H9 (cell line): ENCODE results near the gene GID8. TPM values are rescaled to one million over a fixed set of nuclear protein-coding genes. Genes with fewer than 3 reads are reported as not detected.
A peak's percentile ranks its signal among the peaks of the same experiment; 100 is the strongest.

Experiments
- DNase-seq: peaks from one replicate; pipeline ENCODE4 v3.0.0-alpha.2; 2017
- H2AFZ ChIP-seq: one replicate; pipeline ENCODE4 v1.6.1; 2013; ENCODE audit warnings: mild to moderate bottlenecking, low read length, control low read depth, moderate library complexity
- H2AK5ac ChIP-seq: 2 replicates; pipeline ENCODE4 v1.6.1; 2013; ENCODE audit warnings: low read length, control low read depth, mixed read lengths; ENCODE audit not compliant: insufficient read length
- H2BK120ac ChIP-seq: one replicate; pipeline ENCODE4 v1.6.1; 2013; ENCODE audit warnings: low read depth, mild to moderate bottlenecking, low read length, control low read depth, inconsistent platforms; ENCODE audit not compliant: poor library complexity, severe bottlenecking
- H2BK12ac ChIP-seq: 2 replicates; pipeline ENCODE4 v1.6.1; 2013; ENCODE audit warnings: low read length, control low read depth, mixed read lengths, low read depth; ENCODE audit not compliant: insufficient read length
- H2BK15ac ChIP-seq: 2 replicates; pipeline ENCODE4 v1.6.1; 2013; ENCODE audit warnings: low read depth, low read length, control low read depth
- H2BK20ac ChIP-seq: one replicate; pipeline ENCODE4 v1.6.1; 2013; ENCODE audit warnings: low read depth, mild to moderate bottlenecking, low read length, control low read depth, inconsistent platforms; ENCODE audit not compliant: poor library complexity, severe bottlenecking
- H2BK5ac ChIP-seq: 2 replicates; pipeline ENCODE4 v1.6.1; 2013; ENCODE audit warnings: low read length, control low read depth, mixed read lengths; ENCODE audit not compliant: insufficient read length
- H3K14ac ChIP-seq: 2 replicates; pipeline ENCODE4 v1.6.1; 2013; ENCODE audit warnings: low read length, control low read depth; ENCODE audit not compliant: insufficient read depth
- H3K18ac ChIP-seq: 2 replicates; pipeline ENCODE4 v1.6.1; 2013; ENCODE audit warnings: low read depth, mild to moderate bottlenecking, mixed read lengths, low read length, control low read depth; ENCODE audit not compliant: insufficient read length
- H3K23ac ChIP-seq: 2 replicates; pipeline ENCODE4 v1.6.1; 2013; ENCODE audit warnings: low read length, control low read depth, mixed read lengths, low read depth; ENCODE audit not compliant: insufficient read length
- H3K23me2 ChIP-seq: 2 replicates; pipeline ENCODE4 v1.6.1; 2013; ENCODE audit warnings: low read depth, mild to moderate bottlenecking, mixed read lengths, low read length, control low read depth; ENCODE audit not compliant: insufficient read length, poor library complexity, severe bottlenecking
- H3K27ac ChIP-seq: 2 replicates; pipeline ENCODE4 v1.5.1; 2013; ENCODE audit warnings: low read length, control low read depth, mixed read lengths, low read depth; ENCODE audit not compliant: insufficient read length
- H3K27me3 ChIP-seq: 2 replicates; pipeline ENCODE4 v1.6.1; 2013; ENCODE audit warnings: low read length, control low read depth, inconsistent platforms; ENCODE audit not compliant: insufficient read depth
- H3K4ac ChIP-seq: 2 replicates; pipeline ENCODE4 v1.6.1; 2013; ENCODE audit warnings: low read depth, mild to moderate bottlenecking, control low read depth, inconsistent platforms, low read length, moderate library complexity
- H3K4me1 ChIP-seq: 2 replicates; pipeline ENCODE4 v1.6.1; 2013; ENCODE audit warnings: low read length, control low read depth, inconsistent platforms; ENCODE audit not compliant: insufficient read depth
- H3K4me2 ChIP-seq: 2 replicates; pipeline ENCODE4 v1.6.1; 2013; ENCODE audit warnings: low read length, control low read depth, mixed read lengths; ENCODE audit not compliant: insufficient read length, insufficient read depth
- H3K56ac ChIP-seq: 2 replicates; pipeline ENCODE4 v1.6.1; 2013; ENCODE audit warnings: low read depth, mild to moderate bottlenecking, mixed read lengths, low read length, control low read depth; ENCODE audit not compliant: insufficient read length
- H3K79me1 ChIP-seq: 2 replicates; pipeline ENCODE4 v1.6.1; 2013; ENCODE audit warnings: low read depth, mild to moderate bottlenecking, moderate library complexity, low read length, control low read depth, inconsistent platforms; ENCODE audit not compliant: insufficient read depth, poor library complexity, severe bottlenecking
- H3K79me2 ChIP-seq: 2 replicates; pipeline ENCODE4 v1.6.1; 2013; ENCODE audit warnings: low read length, control low read depth, inconsistent platforms; ENCODE audit not compliant: insufficient read depth
- H3K9ac ChIP-seq: 2 replicates; pipeline ENCODE4 v1.6.1; 2013; ENCODE audit warnings: low read length, control low read depth, mixed read lengths; ENCODE audit not compliant: insufficient read length; ENCODE audit errors: extremely low read depth
- H3K9me3 ChIP-seq: one replicate; pipeline ENCODE4 v1.6.1; 2013; ENCODE audit warnings: low read depth, low read length, inconsistent platforms; ENCODE audit not compliant: control insufficient read depth
- H3T11ph ChIP-seq: one replicate; pipeline ENCODE4 v1.6.1; 2013; ENCODE audit warnings: mild to moderate bottlenecking, low read length, control low read depth, inconsistent platforms
- H4K20me1 ChIP-seq: one replicate; pipeline ENCODE4 v1.6.1; 2013; ENCODE audit not compliant: control insufficient read depth, insufficient read length, insufficient read depth
- H4K5ac ChIP-seq: 2 replicates; pipeline ENCODE4 v1.6.1; 2013; ENCODE audit warnings: low read depth, mild to moderate bottlenecking, mixed read lengths, low read length, control low read depth; ENCODE audit not compliant: insufficient read length
- H4K8ac ChIP-seq: replicated peaks from 2 replicates; pipeline ENCODE4 v1.6.1; 2013; ENCODE audit warnings: low read length, control low read depth, mixed read lengths, low read depth; ENCODE audit not compliant: insufficient read length
- H4K91ac ChIP-seq: 2 replicates; pipeline ENCODE4 v1.6.1; 2013; ENCODE audit warnings: low read depth, mild to moderate bottlenecking, moderate library complexity, mixed read lengths, low read length, control low read depth; ENCODE audit not compliant: insufficient read length
- H3K27ac Mint-ChIP-seq, 3 experiments: 2 replicates in 2 of 3; 3 replicates in 1 of 3; pipeline ENCODE4 v1.8.0; 2020 to 2021; ENCODE audit warnings: mixed read lengths in 3 of 3, mild to moderate bottlenecking in 1 of 3, moderate library complexity in 1 of 3
- H3K27me3 Mint-ChIP-seq: 2 replicates; pipeline ENCODE4 v1.8.0; 2021; ENCODE audit warnings: low read depth, mild to moderate bottlenecking, moderate library complexity, mixed read lengths
- H3K36me3 Mint-ChIP-seq, 3 experiments: 2 replicates in 2 of 3; 3 replicates in 1 of 3; pipeline ENCODE4 v1.8.0; 2020 to 2021; ENCODE audit warnings: low read depth in 3 of 3, mixed read lengths in 3 of 3; ENCODE audit not compliant: insufficient read depth in 1 of 3
- H3K4me1 Mint-ChIP-seq, 2 experiments: 2 replicates each; pipeline ENCODE4 v1.8.0; 2020; ENCODE audit warnings: mixed read lengths in 2 of 2
- H3K4me3 Mint-ChIP-seq, 2 experiments: 2 replicates in 1 of 2; 3 replicates in 1 of 2; pipeline ENCODE4 v1.8.0; 2020 to 2021; ENCODE audit warnings: mild to moderate bottlenecking in 2 of 2, mixed read lengths in 2 of 2, moderate library complexity in 1 of 2
- H3K9me3 Mint-ChIP-seq, 2 experiments: 2 replicates in 1 of 2; 3 replicates in 1 of 2; pipeline ENCODE4 v1.8.0; 2020; ENCODE audit warnings: mild to moderate bottlenecking in 2 of 2, mixed read lengths in 2 of 2, moderate library complexity in 1 of 2
- CTCF ChIP-seq: fragments of 200-600 bp; sonication (generic); conservative IDR thresholded peaks from 3 replicates; pipeline ENCODE4 v1.8.0; 2021; ENCODE audit warnings: antibody characterized with exemption, mild to moderate bottlenecking
- WGBS: extraction: QIAGEN DNeasy Blood & Tissue Kit; methylation state at CpG from one replicate; pipeline ENCODE4 v1.1.7; 2013; ENCODE audit warnings: missing lambda C conversion rate, low lambda C conversion rate, mixed read lengths; ENCODE audit not compliant: insufficient read length; ENCODE audit errors: extremely low coverage; 5-methylcytosine and 5-hydroxymethylcytosine counted together
- total RNA-seq: library from RNA; stranded (reverse); gene quantifications from 2 replicates; pipeline ENCODE4 v1.2.1, GENCODE V29; 2021

GID8 gene
- total RNA-seq, 1 experiment from 2014 or later: 60.9 TPM

- H3K27ac Mint-ChIP-seq: peak overlapping the region in 1 of 3 experiments; percentile 91; a peak in 1 of 7 replicates
- H3K79me1 ChIP-seq: no peaks in the 10 kb centered on the region
- H3K18ac ChIP-seq: no peak overlapping the region
- no peak overlapping the region for H3K9ac ChIP-seq
- H4K91ac ChIP-seq: no peak overlapping the region
- H3K27ac ChIP-seq: no peak overlapping the region
- H2BK12ac ChIP-seq: no peak overlapping the region
- no peak overlapping the region for H2BK15ac ChIP-seq
- no peak overlapping the region for H3K14ac ChIP-seq
- H3K4me1 Mint-ChIP-seq: peaks cover 24 to 28% of the 10 kb centered on the region in 2 experiments
- H2AFZ ChIP-seq: no peak overlapping the region
- H2BK5ac ChIP-seq: no peak overlapping the region
- H3T11ph ChIP-seq: no peak overlapping the region
- no peak for DNase-seq
- no peak overlapping the region for H3K4ac ChIP-seq
- no peaks in the 10 kb centered on the region for H3K27me3 ChIP-seq
- H4K20me1 ChIP-seq: no peaks in the 10 kb centered on the region
- H2AK5ac ChIP-seq: no peak overlapping the region
- H3K4me1 ChIP-seq: no peaks in the 10 kb centered on the region; the same call in 1 of the 2 replicates
- H4K8ac ChIP-seq: no peak overlapping the region
- H3K27me3 Mint-ChIP-seq: no peaks in the 10 kb centered on the region
- no peak overlapping the region for H3K4me3 Mint-ChIP-seq
- no peaks in the 10 kb centered on the region for H3K9me3 ChIP-seq
- no peak overlapping the region for H3K4me2 ChIP-seq
- no peak overlapping the region for H3K23ac ChIP-seq
- H3K23me2 ChIP-seq: no peaks in the 10 kb centered on the region
- WGBS: no CpG with 5 or more reads among the region's 16 CpGs
- H2BK120ac ChIP-seq: no peak overlapping the region
- H3K56ac ChIP-seq: no peak overlapping the region
- peaks cover 58 to 90% (median 61%) of the 10 kb centered on the region in 3 experiments for H3K36me3 Mint-ChIP-seq
- no peak for TF ChIP-seq CTCF
- no peaks in the 10 kb centered on the region for H3K79me2 ChIP-seq
- H4K5ac ChIP-seq: no peak overlapping the region
- H3K9me3 Mint-ChIP-seq: no peaks in the 10 kb centered on the region
- no peak overlapping the region for H2BK20ac ChIP-seq
Observed at GRCh38 chr20:62888406-62888805, 49.5 kb upstream of the GID8 start.
